Stimulated activated CD8-positive, alpha-beta memory T cell treated with anti-CD3 and anti-CD28 coated beads, Interleukin-2, amount 100 ng/mL, for 1 hour (primary cell): Measurements from ENCODE around the gene NPLOC4.

Source experiments
- DNase-seq, 2 donors: peaks; one replicate each; pipeline ENCODE4 v3.0.0-alpha.2; 2020; ENCODE audit warnings: low read depth in 2 of 2

The NPLOC4 gene

DNA sequence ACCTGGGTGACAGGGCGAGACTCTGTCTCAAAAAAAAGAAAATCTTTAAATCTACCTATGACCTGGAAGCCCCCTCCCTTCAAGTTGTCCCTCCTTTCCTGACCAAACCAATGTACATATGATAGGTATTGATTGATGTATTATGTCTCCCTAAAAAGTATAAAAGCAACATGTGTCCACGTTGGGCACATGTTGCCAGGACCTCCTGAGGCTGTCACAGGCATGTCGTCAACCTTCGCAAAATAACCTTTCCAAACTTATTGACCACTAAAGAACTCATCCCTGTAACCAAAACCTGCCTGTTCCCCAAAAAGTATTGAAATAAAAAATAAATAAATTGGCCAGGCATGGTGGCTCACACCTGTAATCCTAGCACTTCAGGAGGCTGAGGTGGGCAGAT is 25.1 kb upstream of the NPLOC4 start:
- DNase-seq: no peak

DNA sequence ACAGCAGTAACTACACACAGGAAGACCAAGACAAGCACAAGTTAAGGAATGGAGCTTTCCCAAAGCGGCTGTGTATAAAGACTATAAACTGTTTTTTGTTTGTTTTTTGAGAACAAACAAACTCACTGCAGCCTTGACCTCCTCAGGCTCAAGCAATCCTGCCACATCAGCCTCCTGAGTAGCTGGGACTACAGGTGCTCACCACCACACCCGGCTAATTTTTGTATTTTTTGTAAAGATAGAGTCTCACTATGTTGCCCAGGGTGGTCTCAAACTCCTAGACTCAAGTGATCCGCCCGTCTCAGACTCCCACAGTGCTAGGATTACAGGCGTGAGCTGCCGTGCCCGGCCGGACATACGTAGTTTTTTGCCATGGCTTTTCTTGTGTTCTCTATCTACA is 23.5 kb upstream of the NPLOC4 start:
- no peak for DNase-seq

DNA sequence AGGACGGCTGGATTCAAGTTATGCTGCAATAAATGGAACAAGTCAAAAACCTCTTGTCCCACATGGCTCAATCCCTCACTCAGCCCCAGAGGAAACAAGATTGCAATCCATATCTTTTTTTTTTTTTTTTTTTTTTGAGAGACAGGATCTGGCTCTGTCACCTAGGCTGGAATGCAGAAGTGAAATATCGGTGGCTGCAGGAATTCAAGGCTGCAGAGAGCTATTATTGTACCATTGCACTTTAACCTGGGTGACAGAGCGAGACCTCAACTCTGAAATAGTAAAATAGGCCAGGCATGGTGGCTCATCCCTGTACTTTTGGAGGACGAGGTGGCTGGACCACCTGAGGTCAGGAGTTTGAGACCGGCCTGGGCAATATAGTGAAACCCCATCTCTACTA is 22.1 kb upstream of the NPLOC4 start:
- DNase-seq: no peak

DNA sequence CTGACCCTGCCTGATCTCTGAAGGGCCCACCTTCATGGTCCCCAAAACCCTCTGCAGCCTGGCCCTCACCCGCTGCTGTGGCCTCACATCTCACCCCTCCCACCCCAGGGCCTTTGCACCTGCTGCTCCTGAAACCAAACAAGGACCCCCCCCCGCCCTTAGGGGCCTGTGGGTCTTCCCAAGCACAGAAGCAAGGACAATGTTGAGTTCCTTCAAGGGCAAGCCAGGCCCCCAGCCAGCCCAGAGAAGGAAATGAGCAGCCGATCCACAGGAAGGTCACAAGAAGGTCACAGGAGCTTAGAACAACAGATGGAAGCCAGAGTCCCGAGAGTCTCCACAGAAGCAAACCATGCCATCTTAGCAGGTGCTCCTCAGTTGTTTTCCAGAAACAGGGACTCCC is 19.9 kb upstream of the NPLOC4 start:
- DNase-seq: no peak

DNA sequence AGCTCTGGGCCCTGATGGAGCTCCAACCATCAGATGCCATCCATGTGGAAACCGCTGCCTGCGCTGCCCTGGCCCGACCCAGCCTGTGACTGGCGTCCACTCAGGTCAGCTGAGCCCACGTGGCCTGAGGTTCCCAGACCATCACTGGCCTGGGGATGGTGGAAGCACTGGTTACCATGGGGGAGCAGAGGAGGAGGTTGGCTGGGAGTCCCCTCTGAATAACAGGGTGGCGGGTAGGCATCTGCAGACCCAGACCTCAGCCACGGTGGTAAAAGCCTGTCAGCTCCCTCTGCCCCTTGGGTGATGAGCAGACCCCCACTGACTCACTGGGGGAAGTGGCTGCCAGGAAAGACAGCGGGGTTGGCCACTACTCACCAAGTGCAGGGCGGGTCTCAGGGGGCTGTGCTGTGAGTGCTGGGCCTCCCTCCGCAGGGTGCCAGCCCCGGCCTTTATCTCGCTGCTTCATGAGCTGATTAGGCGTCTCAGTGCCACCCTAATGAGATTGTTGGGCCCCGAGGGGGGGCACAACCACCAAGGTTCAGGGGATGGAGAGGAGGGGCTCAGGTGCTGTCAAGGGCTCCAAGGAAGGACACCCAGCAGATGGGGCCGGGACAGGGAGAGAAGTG is 19.3 kb upstream of the NPLOC4 start, which contains the start of gene PDE6G:
PDE6G (minus strand) TSS at position 425 of the 626 bp plus-strand sequence. CDS start 3,237 bp downstream, outside the sequence.
- DNase-seq: no peak

DNA sequence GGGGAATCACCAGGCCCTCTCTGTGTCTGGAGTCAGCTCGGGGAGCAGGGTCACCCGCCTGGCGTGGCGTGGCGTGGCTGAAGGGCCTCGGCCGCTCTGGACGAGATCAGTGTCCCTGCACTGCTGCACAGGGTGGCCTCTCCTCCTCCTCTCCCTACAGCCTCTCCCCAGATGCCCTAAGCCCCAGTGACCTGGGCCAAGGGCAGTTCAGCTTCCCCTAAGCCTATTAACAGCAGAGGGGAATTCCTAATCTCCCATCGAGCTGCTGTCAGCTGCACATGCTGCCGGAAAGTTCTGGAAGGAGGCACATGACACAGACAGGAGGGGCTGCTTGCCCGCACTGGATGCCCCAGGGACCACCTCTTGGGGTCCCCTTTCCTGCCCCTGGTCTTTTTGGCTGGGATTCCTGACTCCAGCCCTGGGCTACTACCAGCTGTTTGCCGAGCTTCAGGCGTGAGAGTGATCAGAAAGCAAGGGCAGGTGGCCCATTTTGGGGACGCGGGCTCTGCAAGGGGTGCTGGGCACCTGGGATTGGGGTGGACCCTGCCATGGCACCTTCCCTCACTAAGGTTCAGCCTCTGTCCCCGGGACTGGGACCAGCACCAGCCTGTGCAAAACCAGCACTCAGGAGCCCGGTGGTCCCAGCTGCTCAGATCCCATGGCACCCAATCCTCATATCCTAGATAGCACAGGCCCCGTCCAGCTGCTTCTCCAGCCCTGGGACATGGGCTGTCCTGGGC is 18.6 kb upstream of the NPLOC4 start:
- DNase-seq: no peak

DNA sequence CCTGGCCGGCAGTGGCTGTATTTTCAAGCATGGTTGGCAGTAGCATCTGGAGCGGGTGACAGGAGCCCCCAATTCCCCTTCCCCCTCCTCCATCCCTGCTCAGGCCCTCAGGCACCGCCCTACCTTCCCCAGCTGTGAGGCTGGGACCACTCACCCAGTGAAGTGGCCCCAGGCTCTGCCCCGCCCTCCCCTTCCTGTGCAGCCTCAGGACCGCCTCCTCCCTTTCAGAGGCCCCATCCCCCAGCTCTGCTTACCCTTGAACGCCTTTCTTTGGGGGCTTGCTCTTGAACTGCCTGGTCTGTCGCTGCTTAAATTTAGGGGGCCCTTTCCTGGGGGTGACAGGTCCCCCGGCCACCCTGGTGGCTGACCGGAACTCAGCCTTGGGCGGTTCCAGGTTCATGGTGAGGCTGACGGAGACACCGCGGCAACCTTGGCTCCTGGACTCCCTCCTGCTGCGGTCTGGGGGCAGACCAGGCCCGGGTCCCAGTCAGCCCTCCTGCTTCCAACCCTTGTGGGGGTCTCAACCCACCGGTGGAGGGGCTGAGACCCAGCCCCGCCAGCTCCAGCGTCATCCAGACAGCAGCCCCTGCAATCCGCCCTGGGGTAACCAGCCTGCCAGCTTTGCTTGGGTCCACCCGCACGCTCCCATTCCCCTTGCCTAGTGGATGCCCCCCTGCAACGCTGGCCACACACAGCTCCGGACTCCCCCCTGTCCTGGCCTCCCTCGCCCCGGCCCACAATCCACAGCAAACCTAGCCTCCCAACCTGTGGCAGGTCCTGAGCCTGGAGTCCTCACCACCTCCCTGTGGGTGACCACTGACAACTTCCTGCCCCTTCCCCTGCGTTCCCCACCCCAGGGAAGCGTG is 16.2 kb upstream of the NPLOC4 start:
- no peak for DNase-seq

DNA sequence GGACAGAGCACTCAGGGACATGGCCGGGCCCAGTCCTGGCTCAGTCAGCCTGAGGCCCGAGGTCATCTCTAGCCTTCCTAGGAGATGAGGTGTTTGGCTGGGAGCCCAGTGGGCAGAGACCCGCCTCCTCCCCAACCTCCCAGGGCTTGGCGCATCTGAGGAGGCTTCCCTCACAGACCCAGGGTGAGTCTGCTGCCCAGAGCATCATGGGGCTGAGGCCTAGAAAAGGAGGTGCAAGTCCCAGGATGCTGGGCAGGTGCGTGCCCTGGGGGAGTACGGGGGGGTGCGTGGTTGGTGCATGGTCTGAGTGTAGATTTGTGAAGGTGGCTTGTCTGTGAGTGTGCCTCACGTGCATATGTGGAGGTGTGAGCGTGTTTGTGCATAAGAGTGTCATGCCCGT is 14.8 kb upstream of the NPLOC4 start:
- no peak for DNase-seq

DNA sequence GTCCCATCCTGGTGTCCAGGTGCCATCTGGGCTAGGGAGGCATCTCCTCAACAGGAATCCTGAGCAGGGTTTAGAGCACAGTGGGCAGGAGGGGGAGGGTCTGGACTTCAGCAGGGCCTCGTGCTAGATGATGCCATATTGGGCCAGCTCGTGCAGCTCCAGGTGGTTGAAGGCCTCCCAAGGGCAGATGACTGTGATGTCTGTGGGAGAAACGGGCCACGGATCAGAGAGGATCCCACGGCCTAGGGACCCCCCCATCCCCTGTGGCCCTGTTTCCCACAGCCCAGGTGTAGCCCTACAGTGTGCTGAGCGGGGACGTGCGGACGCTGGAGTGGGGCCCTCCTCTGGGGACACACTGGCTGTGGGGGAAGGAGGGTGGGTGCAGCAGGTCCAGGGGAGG is 14.0 kb upstream of the NPLOC4 start:
- no peak for DNase-seq

DNA sequence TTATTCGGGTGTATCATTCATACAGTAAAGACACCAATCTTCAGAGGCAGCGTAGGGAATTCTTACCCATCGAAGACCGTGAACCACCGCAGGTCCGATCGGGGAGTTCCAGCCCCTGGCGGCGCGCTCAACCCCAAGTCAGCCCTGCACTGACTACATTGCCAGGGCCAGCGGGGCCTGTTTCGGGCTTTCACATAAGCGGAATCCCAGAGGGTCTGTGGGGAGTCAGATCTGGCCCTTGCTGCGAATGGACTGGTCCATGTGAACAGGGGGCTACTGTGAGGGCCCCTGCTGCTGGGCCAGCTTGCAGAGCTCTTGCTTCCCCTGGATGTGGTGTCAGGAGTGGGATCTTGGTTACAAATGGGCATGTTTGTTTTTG is 11.8 kb upstream of the NPLOC4 start:
- DNase-seq: no peak

DNA sequence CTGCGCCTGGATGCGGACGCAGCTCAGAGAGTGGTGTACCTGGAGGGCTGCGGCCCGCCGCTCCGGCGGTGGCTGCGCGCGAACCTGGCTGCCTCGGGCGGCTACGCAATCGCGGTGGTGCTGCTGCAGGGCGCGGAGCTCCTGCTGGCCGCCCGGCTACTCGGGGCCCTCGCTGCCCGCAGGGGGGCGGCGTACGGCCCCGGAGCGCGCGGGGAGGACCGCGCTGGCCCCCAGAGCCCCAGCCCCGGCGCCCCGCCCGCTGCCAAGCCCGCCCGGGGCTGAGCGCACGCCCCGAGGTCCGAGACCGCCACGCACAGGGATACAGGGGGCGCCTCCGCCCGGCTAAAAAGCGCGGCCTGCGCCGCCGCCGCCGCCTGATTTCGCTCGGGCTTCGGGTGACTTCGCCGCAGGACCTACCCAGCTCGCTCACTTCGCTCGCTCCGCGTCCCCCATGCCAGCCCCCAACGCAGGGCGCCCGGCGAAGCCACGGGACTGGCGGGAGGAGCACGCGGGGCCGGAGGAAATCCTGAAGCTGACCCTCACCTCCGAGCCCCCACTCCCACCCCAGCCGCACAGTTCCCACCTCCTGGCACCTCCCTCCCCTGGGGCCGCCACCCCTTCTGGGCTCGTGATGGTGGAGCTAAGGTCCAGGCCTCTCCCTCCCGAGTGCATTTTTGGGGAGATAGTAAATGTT is 11.2 kb upstream of the NPLOC4 start:
- no peak for DNase-seq

DNA sequence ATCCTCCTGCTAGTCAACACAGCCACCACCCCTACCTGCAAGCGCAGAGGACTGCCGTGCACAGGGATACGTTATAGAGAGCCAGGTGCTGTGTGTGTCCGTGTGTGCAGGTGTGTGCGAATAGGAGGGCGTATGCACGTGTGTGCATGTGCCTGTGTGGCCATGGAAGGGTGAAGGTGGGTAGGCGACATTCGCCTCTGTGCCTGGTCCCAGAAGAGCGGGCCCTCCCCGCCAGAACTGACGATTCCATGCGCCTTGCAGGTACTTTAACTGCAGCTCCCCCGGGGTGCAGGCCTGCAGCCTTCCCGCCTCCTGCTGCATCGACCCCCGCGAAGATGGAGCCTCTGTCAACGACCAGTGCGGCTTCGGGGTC is 10.7 kb upstream of the NPLOC4 start:
- DNase-seq: no peak

DNA sequence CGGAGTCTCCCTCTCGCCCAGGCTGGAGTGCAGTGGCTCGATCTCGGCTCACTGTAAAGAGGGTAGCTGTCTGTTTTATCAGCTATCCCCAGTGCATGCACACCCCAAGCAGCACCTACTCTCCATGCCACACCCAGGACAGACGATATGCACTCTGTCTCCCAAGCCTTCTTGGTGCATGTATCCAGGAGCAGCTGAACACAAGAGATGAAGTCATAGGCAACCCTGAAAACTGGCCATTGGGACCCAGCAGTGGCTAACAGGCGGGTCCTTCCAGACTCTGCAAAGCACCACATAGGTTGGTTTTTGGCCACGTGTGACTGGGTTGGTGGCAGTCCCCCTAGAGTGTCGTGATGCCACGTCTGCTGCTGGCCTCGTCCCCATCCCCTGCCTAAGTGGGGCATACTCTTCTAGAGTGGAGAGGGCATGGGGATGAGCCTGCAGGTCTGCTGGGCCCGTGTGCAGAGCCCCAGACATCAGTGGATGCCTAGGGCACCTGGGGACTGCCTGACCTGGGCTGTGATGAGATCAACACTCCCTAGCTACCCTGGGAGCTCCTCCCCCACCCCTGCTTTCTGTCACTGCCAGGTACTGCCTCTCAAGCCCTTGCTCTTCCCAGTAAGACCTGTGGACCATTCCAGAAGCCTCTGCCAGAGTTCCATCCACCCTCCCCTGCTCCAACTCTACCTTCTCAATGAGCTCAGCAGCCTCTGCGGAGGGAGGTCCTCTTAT is 10.1 kb upstream of the NPLOC4 start:
- no peak for DNase-seq

DNA sequence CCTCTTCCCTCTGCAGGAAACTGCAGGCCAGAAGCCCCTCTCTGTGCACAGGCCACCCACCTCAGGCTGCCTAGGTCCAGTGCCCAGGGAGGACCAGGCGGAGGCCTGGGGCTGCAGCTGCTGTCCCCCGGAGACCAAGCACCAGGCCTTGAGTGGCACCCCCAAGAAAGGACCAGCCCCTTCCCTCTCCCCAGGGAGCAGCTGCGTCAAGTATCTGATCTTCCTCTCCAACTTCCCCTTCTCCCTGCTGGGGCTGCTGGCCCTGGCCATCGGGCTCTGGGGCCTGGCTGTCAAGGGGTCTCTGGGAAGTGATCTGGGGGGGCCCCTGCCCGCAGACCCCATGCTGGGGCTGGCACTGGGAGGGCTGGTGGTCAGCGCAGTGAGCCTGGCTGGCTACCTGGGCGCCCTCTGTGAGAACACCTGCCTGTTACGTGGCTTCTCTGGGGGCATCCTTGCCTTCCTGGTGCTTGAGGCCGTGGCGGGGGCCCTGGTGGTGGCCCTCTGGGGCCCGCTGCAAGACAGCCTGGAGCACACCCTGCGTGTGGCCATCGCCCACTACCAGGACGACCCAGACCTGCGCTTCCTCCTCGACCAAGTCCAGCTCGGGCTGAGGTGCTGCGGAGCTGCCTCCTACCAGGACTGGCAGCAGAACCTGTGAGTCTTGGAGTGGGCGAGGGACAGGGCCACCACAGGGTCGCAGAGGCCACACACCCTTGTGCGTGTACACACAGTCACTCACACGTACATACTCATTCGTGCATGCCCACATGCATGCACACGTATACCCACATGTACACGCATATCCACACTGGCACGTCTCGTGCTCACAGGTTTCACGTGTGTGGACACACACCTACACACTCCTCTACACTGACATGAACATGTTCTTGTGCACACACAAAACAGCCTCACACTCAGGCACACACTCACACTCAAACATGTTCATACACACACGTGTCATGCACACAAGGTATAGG is 8.4 kb upstream of the NPLOC4 start:
- no peak for DNase-seq

DNA sequence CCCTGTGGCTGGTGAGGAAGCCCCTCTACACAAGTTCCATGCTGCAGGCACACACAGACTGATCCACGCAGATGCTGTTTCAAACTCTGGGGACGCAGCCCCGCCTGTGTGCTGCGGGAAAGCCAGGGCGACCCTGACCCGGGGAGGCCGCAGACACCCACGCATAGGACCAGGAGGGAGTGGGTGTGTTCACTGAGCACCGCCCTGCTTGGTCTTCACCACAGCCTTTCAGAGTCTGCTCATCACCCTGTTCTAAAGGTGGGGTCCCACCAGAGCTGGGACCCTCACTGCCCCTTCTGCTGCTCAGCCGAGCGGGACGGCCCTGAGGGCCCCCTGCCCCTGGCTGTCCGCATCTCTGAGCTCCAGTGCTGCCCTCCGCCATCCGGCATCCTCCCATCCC is 7.6 kb upstream of the NPLOC4 start:
- no peak for DNase-seq

DNA sequence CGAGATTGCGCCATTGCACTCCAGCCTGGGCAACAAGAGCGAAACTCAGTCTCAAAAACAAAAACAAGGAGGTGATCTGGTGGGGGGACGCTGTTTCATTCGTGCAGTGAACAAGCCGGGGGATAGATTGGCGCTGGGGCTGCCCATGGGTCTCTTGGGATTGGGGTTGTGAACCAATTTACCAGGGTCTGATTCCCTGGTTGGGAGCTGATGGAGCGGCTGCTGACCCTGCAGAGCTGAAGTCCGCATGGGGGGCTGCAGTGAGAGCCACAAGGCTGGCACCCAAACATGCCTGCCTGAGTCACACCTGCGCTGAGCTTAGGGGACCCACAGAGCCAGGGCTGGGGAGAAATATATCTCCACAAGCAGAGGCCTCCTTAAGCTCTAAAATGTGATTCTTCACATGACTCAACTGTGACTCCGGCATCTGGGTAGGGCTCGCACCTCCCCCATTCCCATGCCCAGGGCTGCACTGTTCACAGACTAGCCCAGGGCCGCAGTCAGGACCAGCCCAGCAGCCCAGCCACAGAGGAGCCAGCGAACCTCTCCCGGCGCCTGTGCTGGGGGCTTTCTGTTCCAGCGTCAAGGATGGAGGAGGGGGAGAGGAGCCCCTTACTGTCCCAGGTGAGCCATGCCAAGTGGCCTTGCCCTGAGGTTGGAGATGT is 5.0 kb upstream of the NPLOC4 start:
- no peak for DNase-seq

DNA sequence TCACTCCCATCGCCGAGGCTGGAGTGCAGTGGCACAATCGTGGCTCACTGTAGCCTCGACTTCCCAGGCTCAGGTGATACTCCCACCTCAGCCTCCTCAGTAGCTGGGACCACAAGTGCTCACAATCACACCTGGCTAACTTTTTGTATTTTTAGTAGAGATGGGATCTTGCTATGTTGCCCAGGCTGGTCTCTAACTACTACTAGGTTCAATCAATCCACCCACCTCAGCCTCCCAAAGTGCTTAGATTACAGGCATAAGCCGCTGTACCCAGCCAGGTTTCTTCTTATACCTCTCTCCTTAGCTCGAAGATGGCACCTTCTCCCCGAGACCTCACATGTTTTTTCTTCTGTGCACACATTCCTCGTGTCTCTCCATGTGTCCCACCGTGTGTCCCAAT is 3.1 kb upstream of the NPLOC4 start:
- no peak for DNase-seq

DNA sequence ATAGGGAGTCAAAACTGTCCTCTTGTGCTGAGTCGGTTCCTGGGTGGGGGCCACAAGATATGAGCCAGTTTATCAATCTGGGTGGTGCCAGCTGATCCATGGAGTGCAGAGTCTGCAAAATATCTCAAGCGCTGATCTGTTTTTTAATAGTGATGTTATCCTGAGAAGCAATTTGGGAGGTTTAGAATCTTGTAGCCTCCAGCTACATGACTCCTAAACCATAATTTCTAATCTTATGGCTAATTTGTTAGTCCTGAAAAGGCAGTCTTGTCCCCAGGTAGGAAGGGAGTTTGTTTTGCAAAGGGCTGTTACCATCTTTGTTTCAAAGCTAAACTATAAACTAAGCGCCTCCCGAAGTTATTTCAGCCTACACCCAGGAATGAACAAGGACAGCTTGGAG is 1.8 kb upstream of the NPLOC4 start:
- no peak for DNase-seq

DNA sequence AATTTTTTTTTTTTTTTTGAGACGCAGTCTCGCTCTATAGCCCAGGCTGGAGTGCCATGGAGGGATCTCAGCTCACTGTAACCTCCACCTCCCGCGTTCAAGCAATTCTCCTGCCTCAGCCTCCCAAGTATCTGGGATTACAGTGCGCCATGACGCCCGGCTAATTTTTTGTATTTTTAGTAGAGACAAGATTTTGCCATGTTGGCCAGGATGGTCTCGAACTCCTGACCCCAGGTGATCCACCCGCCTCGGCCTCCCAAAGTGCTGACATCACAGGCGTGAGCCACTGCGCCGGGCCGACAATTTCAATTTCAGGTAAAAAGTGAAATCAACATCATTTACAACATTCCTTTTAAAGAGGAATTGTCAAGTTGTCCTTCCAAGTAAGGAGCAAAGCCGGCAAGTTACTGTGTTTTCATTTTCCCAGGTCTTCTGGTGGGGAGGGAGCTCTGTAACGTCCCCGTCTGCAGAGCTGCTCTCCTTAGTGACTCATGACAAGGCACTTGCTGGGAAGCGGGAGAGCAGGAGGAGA is 873 bp downstream of the NPLOC4 start:
- no peak for DNase-seq

DNA sequence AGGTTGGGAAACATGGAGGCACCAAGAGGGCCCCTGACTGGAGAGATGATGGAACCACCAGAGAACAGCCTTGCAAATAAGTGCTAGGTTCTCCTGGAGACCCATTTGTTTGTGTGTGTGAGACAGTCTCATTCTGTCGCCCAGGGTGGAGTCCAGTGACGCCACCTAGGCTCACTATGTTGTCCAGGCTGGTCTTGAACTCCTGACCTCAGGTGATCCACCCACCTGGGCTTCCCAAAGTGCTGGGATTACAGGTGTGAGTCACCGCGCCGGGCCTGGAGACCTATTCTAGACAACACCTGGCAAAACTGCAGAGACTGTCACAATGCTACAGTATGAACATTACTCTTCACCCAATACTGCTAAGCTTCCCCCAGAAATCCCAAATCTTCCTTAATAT is 1.5 kb downstream of the NPLOC4 start:
- no peak for DNase-seq
